HTR-8/SVneo (cell line): ENCODE data around the gene PCGF5.
"Not testable (repeated sequence)": the region's sequence is repeated elsewhere in the genome, so short reads cannot be mapped to it uniquely, and the experiment has no call there.

ENCODE experiments used
- DNase-seq: peaks from one replicate; pipeline ENCODE4 v3.0.0; 2011; ENCODE audit warnings: low spot score, mixed read lengths; ENCODE audit not compliant: insufficient read length
- FAIRE-seq: peaks from 2 replicates; lab custom pipeline; 2011; peaks lifted over from hg19 to GRCh38; lab: Jason Lieb, UNC

The PCGF5 gene

GRCh38 chr10:91313796-91314485, 93.5 kb downstream of the PCGF5 start:
- DNase-seq (no peak), FAIRE-seq (no peak)

DNA sequence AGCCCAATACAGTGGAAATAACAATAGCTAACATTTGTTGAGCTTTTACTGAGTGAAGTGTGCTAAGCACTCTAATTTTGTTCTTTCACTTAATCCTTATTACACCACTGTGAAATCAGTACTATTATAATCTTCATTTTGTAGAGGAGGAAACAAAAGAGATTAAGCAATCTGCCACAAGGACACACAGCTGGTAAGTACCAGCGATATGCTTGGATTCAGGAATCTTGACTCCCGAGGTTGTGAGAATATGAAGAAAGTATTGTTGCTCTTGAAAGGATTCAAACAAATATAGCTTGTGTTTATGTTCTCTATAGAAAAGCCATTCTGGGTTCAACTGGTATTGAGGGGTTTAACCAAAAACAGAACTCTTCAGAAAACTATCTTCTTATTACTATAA, 96.0 kb downstream of the PCGF5 start:
- FAIRE-seq (no peak), DNase-seq (no peak)

DNA sequence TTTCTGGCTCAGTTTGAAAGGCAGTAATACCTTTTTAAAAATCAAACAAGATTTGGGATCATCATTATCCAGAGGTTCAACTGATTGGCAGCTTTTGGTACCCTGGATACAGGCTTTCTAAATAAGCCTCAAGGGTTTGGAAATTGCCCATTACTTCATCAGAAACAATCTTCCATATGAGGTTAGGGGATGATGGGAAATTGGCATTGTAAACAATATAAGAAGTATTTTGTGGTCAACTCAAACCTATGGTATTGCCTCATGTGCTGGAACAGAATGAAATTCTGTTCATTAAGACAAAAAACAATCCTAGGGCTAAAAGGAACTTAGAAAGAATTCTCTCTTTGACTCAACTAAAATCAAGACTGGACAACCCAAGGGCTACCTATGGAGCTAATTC, 97.1 kb downstream of the PCGF5 start:
- FAIRE-seq = no peak

DNA sequence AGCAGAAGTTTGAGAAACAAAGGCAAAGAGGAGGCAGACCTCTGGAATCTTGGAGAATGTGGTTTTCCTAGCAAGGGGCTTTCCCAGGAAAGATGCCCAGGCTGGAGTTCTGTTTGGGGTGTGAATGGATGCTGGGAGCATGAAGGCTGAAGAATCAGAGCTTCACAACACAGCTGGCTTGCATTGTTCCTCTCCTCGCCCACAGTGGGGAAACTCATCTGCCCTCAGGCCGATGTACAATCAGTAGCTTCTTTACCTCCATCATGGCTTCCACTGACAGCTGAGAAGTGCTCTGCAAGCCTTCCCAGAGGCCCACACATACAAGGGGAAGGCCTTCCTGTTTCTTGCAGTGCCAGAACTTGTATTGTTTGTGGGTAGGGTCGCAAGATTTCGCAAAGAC, 98.9 kb downstream of the PCGF5 start:
- DNase-seq (no peak), FAIRE-seq (no peak)

More for the DNA sequence above, 97.1 kb downstream of the PCGF5 start:
- DNase-seq = no peak

DNA sequence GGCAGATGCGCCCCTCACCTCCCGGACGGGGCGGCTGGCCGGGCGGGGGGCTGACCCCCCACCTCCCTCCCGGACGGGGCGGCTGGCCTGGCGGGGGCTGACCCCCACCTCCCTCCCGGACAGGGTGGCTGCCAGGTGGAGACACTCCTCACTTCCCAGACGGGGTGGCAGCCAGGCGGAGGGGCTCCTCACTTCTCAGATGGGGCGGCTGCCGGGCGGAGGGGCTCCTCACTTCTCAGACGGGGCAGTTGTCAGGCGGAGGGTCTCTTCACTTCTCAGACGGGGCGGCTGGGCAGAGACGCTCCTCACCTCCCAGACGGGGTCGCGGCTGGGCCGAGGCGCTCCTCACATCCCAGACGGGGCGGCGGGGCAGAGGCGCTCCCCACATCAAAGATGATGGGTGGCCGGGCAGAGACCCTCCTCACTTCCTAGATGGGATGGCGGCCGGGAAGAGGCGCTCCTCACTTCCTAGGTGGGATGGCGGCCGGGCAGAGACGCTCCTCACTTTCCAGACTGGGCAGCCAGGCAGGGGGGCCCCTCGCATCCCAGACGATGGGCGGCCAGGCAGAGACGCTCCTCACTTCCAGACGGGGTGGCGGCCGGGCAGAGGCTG, 102.9 kb downstream of the PCGF5 start:
- FAIRE-seq = not testable (repeated sequence)

GRCh38 chr10:91328320-91328984, 108.0 kb downstream of the PCGF5 start:
- DNase-seq (no peak), FAIRE-seq (no peak)

More for the DNA sequence above, 102.9 kb downstream of the PCGF5 start:
- DNase-seq = not testable (repeated sequence)
